K562 (cell line): ENCODE measurements around the gene SLC6A9. TPM values are rescaled to one million over a fixed set of nuclear protein-coding genes. Genes with fewer than 3 reads are reported as not detected.

Experiments used
- ATAC-seq: fragments of 200-7000 bp; cut with Tn5 transposase; 3 replicates; pipeline ENCODE4 v1.9.1; 2020; ENCODE audit warnings: moderate library complexity
- BruUV-seq: library from RNA; stranded (reverse); fragments of 400-500 nt; replicated peaks from 2 replicates; lab custom pipeline; 2021; lab: Mats Ljungman, UMichigan
- CTCF ChIA-PET: fragments of 300-600 bp; formaldehyde crosslinking; extraction: SDS; loops from one replicate; lab custom pipeline; 2021; ENCODE audit warnings: low intra/inter-chr PET ratio; lab: Yijun Ruan, JAX
- POLR2A ChIA-PET: fragments of 300-600, 350-650 bp; sonication (Branson Sonifier 250); formaldehyde crosslinking; extraction: SDS; loops from one replicate; lab custom pipeline; 2021; ENCODE audit warnings: antibody characterized with exemption, inconsistent platforms; lab: Yijun Ruan, JAX
- DNase-seq, 4 experiments: peaks; one replicate each; pipeline versions ENCODE4 v3.0.0 to v3.0.0-alpha.2; 2011 to 2018; ENCODE audit warnings: low spot score in 3 of 4, mixed read lengths in 3 of 4; ENCODE audit errors: extremely low read depth in 1 of 4
- FAIRE-seq: peaks from 2 replicates; lab custom pipeline; 2011; peaks lifted over from hg19 to GRCh38; lab: Jason Lieb, UNC
- H2AFZ ChIP-seq: 2 replicates; pipeline ENCODE4 v1.6.0; 2011; ENCODE audit warnings: low read depth, low read length, control low read depth, inconsistent platforms
- H3K27ac ChIP-seq: fragments of 200-600 bp; 3 replicates; pipeline ENCODE4 v1.8.0; 2011; ENCODE audit warnings: low read depth, mild to moderate bottlenecking, control low read depth, inconsistent platforms, low read length, moderate library complexity, mixed read lengths; ENCODE audit errors: extremely low read depth
- H3K27me3 ChIP-seq, 2 experiments: fragments of 300-600 bp in 1 of 2; 2 replicates in 1 of 2; 3 replicates in 1 of 2; pipeline versions ENCODE4 v1.6.0 to v1.8.0; 2011; ENCODE audit warnings: inconsistent platforms in 2 of 2, low read length in 2 of 2, mild to moderate bottlenecking in 1 of 2, mixed read lengths in 1 of 2, moderate library complexity in 1 of 2; ENCODE audit not compliant: control insufficient read depth in 2 of 2, insufficient read depth in 2 of 2
- H3K36me3 ChIP-seq: fragments of 300-600 bp; 3 replicates; pipeline ENCODE4 v1.8.0; 2011; ENCODE audit warnings: mild to moderate bottlenecking, low read length, inconsistent platforms; ENCODE audit not compliant: control insufficient read depth, insufficient read depth
- H3K4me1 ChIP-seq, 2 experiments: fragments of 200-600 bp in 1 of 2; replicated peaks in 1 of 2; 2 replicates in 1 of 2; 3 replicates in 1 of 2; pipeline versions ENCODE4 v1.5.1 to v1.8.0; 2011; ENCODE audit warnings: inconsistent platforms in 2 of 2, low read length in 2 of 2, mild to moderate bottlenecking in 1 of 2, mixed read lengths in 1 of 2, moderate library complexity in 1 of 2; ENCODE audit not compliant: control insufficient read depth in 2 of 2, insufficient read depth in 2 of 2
- H3K4me2 ChIP-seq: 2 replicates; pipeline ENCODE4 v1.6.1; 2011; ENCODE audit warnings: low read length, control low read depth, inconsistent platforms, mixed read lengths; ENCODE audit not compliant: insufficient read depth
- H3K4me3 ChIP-seq: fragments of 200-600 bp; sonication (generic), shearing (Covaris generic); 2 replicates; pipeline ENCODE4 v1.5.1; 2016; ENCODE audit warnings: control low read depth, inconsistent platforms
- H3K79me2 ChIP-seq: fragments of 200-600 bp; 3 replicates; pipeline ENCODE4 v1.8.0; 2011; ENCODE audit warnings: low read length, inconsistent platforms; ENCODE audit not compliant: control insufficient read depth, insufficient read depth
- H3K9ac ChIP-seq, 2 experiments: 2 replicates each; pipeline versions ENCODE4 v1.6.0 to v1.6.1; 2011; ENCODE audit warnings: low read depth in 2 of 2, low read length in 2 of 2, control low read depth in 1 of 2, inconsistent platforms in 1 of 2, mild to moderate bottlenecking in 1 of 2, mixed read lengths in 1 of 2; ENCODE audit not compliant: insufficient read depth in 1 of 2
- H3K9me1 ChIP-seq: one replicate; pipeline ENCODE4 v1.6.0; 2011; ENCODE audit warnings: inconsistent platforms, mild to moderate bottlenecking, low read length, moderate library complexity; ENCODE audit not compliant: control insufficient read depth, insufficient read depth
- H3K9me3 ChIP-seq: replicated peaks from 2 replicates; pipeline ENCODE4 v1.5.1; 2011; ENCODE audit warnings: low read depth, low read length, inconsistent platforms; ENCODE audit not compliant: control insufficient read depth, insufficient read depth
- H4K20me1 ChIP-seq: replicated peaks from 2 replicates; pipeline ENCODE4 v1.6.1; 2011; ENCODE audit warnings: low read length, inconsistent platforms, mixed read lengths; ENCODE audit not compliant: control insufficient read depth, insufficient read depth
- BRCA1 ChIP-seq, 2 experiments: fragments of 450-650 bp in 1 of 2; sonication (generic) in 1 of 2; formaldehyde crosslinking in 1 of 2; IDR thresholded peaks; 2 replicates each; pipeline versions ENCODE4 v1.5.0 to v1.6.1; 2017 to 2020; ENCODE audit warnings: mild to moderate bottlenecking in 1 of 2, missing genetic modification reagents in 1 of 2
- COPS2 ChIP-seq: fragments of 450-650 bp; conservative IDR thresholded peaks from 2 replicates; pipeline ENCODE4 v1.6.1; 2016; ENCODE audit warnings: mild to moderate bottlenecking, moderate library complexity
- NCOA6 ChIP-seq: fragments of 450-650 bp; IDR thresholded peaks from 2 replicates; pipeline ENCODE4 v1.6.1; 2017; ENCODE audit warnings: mild to moderate bottlenecking
- RB1 ChIP-seq: fragments of 450-650 bp; IDR thresholded peaks from 2 replicates; pipeline ENCODE4 v1.6.1; 2017; ENCODE audit warnings: low read depth, mild to moderate bottlenecking
- SMAD1 ChIP-seq: fragments of 150-350 bp; IDR thresholded peaks from 2 replicates; pipeline ENCODE4 v1.6.1; 2014; ENCODE audit warnings: low read length, low read depth; ENCODE audit not compliant: partially characterized antibody
- SMARCE1 ChIP-seq: fragments of 450-650 bp; IDR thresholded peaks from 2 replicates; pipeline ENCODE4 v1.7.1; 2016; ENCODE audit warnings: mild to moderate bottlenecking
- YY1 ChIP-seq, 3 experiments: IDR thresholded peaks; 2 replicates each; pipeline ENCODE4 v1.6.1; 2011; ENCODE audit warnings: low read length in 2 of 3, mild to moderate bottlenecking in 2 of 3, moderate library complexity in 2 of 3, borderline replicate concordance in 1 of 3, control low read depth in 1 of 3, low read depth in 1 of 3; ENCODE audit not compliant: insufficient read depth in 3 of 3, insufficient replicate concordance in 2 of 3, control insufficient read depth in 1 of 3, insufficient read length in 1 of 3; ENCODE audit errors: extremely low read depth in 1 of 3
- ZNF644 ChIP-seq: fragments of 200-800 bp; sonication (Bioruptor generic); IDR thresholded peaks from 2 replicates; pipeline ENCODE4 v1.6.1; 2016; ENCODE audit warnings: low read depth, missing genetic modification characterization, missing compliant biosample characterization
- WGBS: fragments of 100-300 bp; shearing (Covaris generic); methylation state at CpG from one replicate; pipeline ENCODE4 v1.1.6; 2016; ENCODE audit warnings: low coverage, mixed read lengths; ENCODE audit not compliant: insufficient coverage; ENCODE audit errors: missing lambda C conversion rate; 5-methylcytosine and 5-hydroxymethylcytosine counted together
- in situ Hi-C: fragments of 300-500 bp; cut with MboI; formaldehyde crosslinking; loops from 4 replicates; pipeline ENCODE4 v1.15.0; 2018; ENCODE audit warnings: inconsistent platforms, mixed read lengths
- intact Hi-C: fragments of 100-400 bp; cut with micrococcal nuclease; formaldehyde crosslinking; loops from 2 replicates; pipeline ENCODE4 v1.14.2; 2022
- polyA plus RNA-seq, 8 experiments: library from polyadenylated mRNA; depleted of rRNA in 4 of 8; stranded (reverse) in 5 of 8; unstranded in 3 of 8; fragments of >200 nt; fragmentation: Nextera tagmentation in 2 of 8; fragmentation: Illumina TruSeq in 1 of 8; extraction: Ambion mirVana in 2 of 8; extraction: Trizol in 1 of 8; gene quantifications; 2 replicates each; pipeline versions ENCODE4 v1.2.1 to v1.2.3, GENCODE V29; 2011 to 2014; ENCODE audit warnings: inconsistent platforms in 1 of 8, missing spikeins in 1 of 8
- total RNA-seq, 7 experiments: library from RNA; depleted of rRNA in 6 of 7; stranded (reverse); fragments of >200 nt in 6 of 7; fragmentation: Illumina TruSeq in 2 of 7; extraction: Trizol in 2 of 7; gene quantifications; 2 replicates each; pipeline versions ENCODE4 v1.2.1 to v1.2.3, GENCODE V29; 2011 to 2021; ENCODE audit warnings: low replicate concordance in 1 of 7

SLC6A9 gene
- total and polyA plus RNA-seq, 9 of the 15 experiments (the other 6 are each of a cell fraction or from before 2014, with no cell fraction given), result 0.17 to 18.7 (median 2.9) TPM

DNA sequence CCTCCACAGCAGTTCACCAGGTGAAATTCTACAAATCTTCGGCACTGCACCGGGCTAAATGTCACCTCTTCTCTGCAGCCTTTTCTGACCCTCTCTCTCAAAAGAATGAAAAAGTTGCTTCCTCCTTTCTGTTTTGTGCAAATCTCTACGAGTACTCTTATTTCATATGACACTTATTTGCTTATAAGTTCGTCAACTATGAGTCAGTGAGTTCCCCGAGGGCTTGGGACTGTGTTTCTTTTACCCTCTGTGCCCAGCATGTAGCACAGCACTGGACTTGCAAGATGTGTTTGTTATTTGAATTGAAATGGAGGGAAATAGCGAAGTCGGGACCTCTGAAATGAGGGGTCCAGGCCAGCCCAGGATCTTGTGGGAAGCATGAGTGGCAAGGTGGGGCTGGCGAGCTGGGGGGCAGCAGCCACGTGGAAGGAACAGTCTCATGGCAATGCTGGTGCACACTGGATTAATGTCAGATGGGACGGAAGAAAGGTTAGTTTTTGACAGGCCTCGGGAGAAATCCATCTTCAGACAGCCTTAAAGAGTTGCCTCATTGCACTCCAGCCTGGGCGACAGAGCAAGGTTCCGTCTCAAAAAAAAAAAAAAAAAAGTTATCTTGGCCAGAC is 6.2 kb downstream of the SLC6A9 start:
- Histone ChIP-seq H3K79me2 (peaks cover 11% of the 10 kb centered on the region), H3K4me3 (no peak overlapping the region), H3K9ac (0 out of 4 replicates have a peak overlapping the region, but pooled peaks of 1 of the 2 experiments have one; percentile 39), H3K4me1 (peaks cover 9 to 25% of the 10 kb centered on the region in 2 experiments; a peak in 4 of 5 replicates), H3K9me3 (no peaks in the 10 kb centered on the region), H3K36me3 (peaks cover 6% of the 10 kb centered on the region; the same call in 1 of the 3 replicates), H3K27ac (no peak overlapping the region), H3K4me2 (no peak overlapping the region), H2AFZ (no peak overlapping the region), H4K20me1 (peaks cover 5% of the 10 kb centered on the region; the same call in 1 of the 2 replicates), H3K27me3 (no peaks in the 10 kb centered on the region), H3K9me1 (no peaks in the 10 kb centered on the region)
- ChIA-PET CTCF (no interaction called here), POLR2A (interaction anchor here (1.0 to 1.3 kb wide), 3 partner anchors 10 to 11 kb away, joined by 4 to 8 read pairs (median 7); no protein-coding TSS in a partner anchor)
- 71% methylated on average over 13 of the region's 13 CpGs for WGBS
- in situ Hi-C loops, result no loop called here
- BruUV-seq, result no TSS peak
- ATAC-seq (no peak), FAIRE-seq (no peak), DNase-seq (no peak)
- intact Hi-C loops, result no loop called here
- TF ChIP-seq NCOA6, result no peak
- no peak for TF ChIP-seq YY1 (IDR thresholded peaks at IDR 0.05; ENCODE audit: borderline replicate concordance in 1 of 3, control insufficient read depth in 1 of 3, extremely low read depth in 1 of 3, insufficient read depth in 3 of 3, insufficient read length in 1 of 3, insufficient replicate concordance in 2 of 3, low read depth in 1 of 3, low read length in 2 of 3)
- TF ChIP-seq COPS2, result no peak
- TF ChIP-seq SMAD1, result no peak
- no peak for TF ChIP-seq BRCA1 (IDR thresholded peaks at IDR 0.05)
- TF ChIP-seq BRCA1 (CRISPR knock-in tag; IDR thresholded peaks at IDR 0.05), result no peak
- TF ChIP-seq SMARCE1, result no peak
- no peak for TF ChIP-seq ZNF644
- TF ChIP-seq RB1, result no peak
